HS-27A (cell line): ENCODE data around the gene TBCE.
A peak's percentile ranks its signal among the peaks of the same experiment; 100 is the strongest.
"Not testable (repeated sequence)": the region's sequence is repeated elsewhere in the genome, so short reads cannot be mapped to it uniquely, and the experiment has no call there.

Experiments used
- DNase-seq: peaks from one replicate; pipeline ENCODE4 v3.0.0-alpha.2; 2012; ENCODE audit warnings: low read depth, missing footprints

The TBCE gene

DNA sequence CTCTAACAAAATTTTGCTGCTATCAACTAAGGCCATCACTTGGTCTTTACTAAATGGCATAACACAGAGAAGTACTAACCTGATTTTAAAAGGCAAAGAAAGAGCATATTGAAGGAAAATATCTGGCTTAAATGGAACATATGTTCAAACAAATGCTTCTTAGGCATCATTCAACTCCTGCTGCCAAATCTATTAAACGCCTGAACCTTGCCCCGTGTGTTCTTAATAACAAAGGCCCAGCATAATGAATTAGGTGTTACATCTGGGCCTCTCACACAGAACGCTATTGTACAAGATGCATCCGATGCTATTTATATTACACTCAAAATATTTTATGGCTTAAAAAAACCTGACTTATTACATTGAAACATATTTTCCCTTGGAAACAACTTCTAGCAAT, 88.6 kb downstream of the TBCE start:
- no peak for DNase-seq

DNA sequence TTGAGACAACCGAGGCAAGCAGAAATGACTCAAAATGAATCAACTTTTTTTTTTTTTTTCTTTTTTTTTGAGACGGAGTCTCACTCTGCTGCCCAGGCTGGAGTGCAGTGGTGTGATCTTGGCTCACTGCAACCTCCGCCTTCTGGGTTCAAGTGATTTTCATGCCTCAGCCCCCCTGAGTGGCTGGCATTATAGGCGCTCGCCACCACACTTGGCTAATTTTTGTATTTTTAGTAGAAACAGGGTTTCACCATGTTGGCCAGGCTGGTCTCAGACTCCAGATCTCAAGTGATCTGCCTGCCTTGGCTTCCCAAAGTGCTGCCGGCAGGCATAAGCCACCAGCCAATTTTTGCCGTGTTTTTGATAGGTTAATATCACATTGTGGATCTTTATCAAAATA, 90.6 kb downstream of the TBCE start:
- DNase-seq: not testable (repeated sequence)

DNA sequence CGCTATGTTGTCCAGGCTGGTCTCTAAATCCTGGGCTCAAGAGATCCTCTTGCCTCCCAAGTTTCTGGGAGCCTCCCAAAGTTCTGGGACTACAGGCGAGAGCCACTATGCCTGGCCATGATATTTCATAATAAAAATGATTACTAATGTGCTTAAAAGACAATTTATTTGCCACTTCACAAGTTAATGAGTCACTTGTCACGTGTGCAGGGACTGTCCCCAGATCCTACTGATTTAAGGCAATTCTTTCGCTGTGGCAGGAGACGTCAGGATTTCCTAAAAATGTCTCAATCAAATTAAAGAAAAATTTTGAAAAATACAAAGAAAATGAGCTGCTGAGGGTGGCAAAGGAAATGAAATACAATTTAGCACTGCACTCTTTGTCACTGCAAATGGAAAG, 93.5 kb downstream of the TBCE start:
- no peak for DNase-seq

DNA sequence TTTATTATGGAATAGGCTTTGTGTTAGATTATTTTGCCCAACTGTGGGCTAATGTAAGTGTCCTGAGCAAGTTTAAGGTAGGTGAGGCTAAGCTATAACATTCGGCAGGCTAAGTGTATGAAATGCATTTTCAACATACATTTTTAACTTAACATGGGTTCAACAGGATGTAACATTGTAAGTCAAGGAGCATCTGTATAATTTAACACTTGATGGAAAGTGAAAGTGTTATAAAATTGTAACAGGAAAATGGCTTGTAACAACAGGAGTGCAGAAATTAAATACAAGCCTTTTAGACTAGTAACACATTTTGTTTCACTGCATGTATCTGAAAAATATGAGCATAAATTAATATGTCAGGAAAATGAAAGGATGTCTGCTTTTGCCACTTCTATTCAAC, 94.7 kb downstream of the TBCE start:
- DNase-seq: no peak

DNA sequence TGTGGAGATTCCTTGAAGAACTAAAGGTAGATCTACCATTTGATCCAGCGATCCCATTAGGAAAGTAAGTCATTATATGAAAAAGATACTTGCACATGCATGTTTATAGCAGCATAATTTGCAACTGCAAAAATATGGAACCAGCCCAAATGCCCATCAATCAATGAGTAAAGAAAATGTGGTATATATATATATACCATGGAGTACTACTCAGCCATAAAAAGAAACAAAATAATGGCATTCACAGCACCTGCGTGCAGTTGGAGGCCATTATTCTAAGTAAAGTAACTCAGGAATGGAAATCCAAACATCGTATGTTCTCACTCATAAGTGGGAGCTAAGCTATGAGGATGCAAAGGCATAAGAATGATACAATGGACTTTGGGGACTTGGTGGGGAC, 95.6 kb downstream of the TBCE start:
- DNase-seq: not testable (repeated sequence)

DNA sequence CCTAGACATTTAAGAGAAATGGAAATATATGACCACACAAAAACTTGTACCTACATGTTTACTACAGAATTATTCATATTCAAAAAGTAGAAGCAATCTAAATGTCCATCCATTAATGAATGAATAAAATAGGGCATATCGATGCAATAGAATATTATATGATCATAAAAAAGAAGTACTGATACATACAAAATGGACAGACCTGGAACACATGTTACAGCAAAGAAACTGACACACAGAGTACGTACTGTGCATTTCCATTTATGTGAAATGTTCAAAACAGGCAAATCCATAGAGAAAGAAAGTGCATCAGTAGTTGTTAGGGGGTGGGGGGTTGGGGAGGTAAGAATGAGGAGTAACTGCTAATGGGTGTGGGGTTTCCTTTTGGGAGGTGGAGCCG, 97.8 kb downstream of the TBCE start:
- no peak for DNase-seq

DNA sequence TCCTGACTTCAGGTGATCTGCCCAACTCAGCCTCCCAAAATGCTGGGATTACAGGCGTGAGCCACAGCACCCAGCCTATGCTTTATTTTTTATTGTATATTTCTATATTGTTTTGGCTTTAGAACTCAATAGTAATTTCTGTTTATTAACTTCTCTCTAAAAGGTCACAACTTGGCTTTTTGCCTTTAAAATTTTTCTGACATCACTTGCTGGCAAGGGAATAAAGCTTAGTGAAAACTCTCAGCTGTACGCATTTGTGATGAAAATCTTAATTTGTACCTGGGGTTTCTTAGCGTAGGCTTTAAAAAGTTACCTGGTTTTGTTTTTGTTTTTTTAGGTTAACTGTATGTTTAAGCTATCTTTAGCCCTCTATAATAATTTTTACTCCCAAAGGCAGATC, 100.8 kb downstream of the TBCE start:
- DNase-seq: no peak

DNA sequence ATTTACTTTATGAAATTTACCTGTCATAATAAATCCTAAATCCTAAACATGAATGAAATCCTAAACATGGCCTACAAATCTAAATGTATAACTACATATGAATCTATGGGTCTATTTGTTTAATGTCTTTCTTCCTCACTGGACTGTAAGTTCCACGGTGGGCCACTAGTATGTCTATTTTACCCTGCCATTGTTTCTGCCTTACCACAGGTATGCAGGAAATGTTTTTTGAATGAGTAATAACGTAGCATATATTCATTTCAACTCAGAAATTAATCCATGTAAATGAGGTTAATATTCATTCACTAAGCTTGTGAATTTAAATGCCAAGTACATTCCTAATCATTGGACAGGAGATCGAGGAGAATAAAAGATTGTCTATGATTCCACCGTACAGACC, 101.7 kb downstream of the TBCE start:
- DNase-seq: peak; percentile 5

DNA sequence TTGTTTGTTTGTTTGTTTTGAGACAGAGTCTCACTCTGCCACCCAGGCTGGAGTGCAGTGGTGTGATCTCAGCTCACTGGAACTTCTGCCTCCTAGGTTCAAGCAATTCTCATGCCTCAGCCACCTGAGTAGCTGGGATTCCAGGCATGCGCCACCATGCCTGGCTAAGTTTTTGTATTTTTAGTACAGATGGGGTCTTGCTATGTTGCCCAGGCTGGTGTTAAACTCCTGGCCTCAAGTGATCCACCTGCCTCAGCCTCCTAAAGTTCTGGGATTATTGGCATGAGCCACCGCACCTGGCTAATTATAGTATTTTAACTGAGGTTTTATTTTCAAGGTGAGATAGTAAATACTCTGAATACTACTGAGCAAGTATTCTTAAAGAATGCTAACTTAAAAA, 102.7 kb downstream of the TBCE start:
- DNase-seq: not testable (repeated sequence)

DNA sequence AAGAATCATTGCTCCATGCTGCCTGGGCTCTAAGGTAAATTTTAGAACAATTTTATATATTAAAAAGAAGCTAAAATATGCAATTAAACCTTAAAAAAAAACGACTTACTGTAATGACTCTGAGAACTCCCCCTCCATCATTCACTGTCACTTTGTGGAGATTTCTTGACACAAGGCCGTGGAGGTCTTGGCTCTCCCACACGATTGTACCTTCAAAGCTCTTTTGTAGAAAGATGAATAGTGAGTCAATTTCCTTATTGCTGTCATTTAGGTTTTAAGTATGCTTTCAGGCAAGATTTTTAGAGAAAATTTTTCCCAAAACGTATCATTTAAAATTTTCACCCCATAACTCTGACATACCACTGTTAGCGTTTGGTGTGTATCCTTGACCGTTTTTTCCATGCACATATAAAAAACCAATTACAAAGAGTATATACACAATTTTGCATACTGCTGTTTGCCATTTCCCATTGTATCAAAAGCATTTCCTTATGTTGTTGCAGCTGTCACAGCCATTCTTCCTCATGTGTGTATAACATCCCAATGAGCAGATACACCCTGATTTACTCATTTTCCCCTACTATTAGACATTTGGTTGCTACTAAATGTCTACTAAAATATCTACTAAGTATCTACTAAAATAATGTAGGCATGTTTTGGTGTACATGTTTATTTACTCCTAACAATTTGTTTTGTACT, 103.7 kb downstream of the TBCE start:
- DNase-seq: no peak

DNA sequence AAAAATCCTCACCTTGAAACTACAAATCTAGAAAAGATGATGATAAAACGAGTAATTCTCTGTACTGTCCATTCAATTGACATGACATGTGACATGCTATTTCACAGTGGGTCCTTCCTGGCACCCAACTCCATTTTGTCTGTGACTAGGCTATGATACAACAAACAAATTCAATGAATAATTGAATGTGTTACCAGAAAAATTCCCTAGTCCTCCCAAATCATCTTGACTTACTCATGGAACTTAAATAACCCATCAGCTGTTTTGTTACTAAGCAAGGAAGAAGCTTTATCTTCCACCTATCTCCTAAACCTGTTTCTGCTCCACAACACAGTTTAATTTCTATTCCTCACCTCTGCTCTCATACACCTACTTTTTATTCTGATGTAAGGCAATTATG, 106.6 kb downstream of the TBCE start:
- DNase-seq: no peak

DNA sequence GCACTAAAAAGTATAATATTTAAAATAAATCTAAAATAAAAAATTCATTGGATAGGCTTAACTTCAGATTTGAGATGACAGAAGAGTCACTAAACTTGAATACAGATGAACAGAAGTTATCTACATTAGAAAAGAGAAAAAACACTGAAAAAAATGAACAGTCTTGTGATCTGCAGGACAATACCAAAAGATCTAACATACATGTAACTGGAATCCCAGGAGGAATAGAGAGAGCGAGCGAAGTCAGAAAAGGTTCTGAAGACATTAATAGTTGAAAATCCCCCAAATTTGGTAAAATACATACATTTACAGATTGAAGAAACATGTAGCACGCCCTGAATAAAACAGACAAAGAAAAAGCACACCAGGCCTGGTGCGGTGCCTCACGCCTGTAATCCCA, 115.9 kb downstream of the TBCE start:
- DNase-seq: no peak

DNA sequence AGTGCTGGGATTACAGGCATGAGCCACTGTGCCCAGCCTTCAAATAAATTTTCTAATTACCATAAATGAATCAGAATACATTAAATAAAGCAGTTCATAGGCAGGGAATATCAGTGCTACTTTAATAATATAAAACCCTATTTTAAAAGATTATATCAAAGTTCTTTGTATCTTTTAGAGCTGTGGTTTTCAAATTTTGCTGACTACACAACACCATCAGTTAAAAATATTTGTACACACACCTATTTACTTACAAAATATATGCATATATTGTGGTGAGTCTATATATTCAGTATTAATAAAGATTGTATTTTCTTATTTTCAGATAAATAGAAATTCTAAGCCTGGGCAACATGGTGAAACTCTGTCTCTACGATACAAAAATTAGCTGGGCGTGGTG, 118.3 kb downstream of the TBCE start:
- no peak for DNase-seq

DNA sequence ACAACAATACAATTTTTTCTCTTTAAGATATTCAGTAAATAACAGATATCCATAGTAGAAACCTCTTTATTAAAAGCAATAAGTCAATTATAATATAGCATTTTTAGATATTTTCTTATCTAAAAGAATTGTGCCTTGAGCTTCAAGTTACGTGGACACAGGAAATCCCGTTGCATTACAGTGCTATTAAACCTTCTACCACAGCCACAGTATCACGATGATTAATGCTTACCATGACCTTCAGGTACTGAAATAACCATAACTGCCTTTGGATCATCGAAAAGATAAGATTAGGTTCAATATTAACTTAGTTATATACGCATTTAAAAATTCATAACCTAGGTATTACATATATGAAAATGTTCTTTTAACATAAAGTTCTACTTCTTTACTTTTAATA, 119.1 kb downstream of the TBCE start:
- no peak for DNase-seq

DNA sequence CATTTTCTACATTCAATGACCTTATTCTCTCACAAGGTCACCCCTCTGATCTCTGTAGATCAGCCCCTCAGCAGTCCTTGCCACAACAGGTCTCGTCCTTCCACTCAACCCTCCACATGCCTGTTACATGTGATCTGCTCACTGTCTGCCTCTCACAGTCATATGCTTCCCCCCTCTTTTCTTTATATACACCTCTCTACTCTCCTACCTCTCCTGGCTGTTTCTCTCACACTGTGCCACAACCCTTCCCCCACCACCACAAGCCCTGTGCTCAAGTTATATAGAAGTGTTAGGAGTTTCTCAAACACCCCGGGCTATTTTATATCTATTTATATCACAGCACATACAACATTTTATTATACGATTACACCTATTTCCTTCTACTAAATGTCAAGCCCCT, 124.4 kb downstream of the TBCE start:
- no peak for DNase-seq

DNA sequence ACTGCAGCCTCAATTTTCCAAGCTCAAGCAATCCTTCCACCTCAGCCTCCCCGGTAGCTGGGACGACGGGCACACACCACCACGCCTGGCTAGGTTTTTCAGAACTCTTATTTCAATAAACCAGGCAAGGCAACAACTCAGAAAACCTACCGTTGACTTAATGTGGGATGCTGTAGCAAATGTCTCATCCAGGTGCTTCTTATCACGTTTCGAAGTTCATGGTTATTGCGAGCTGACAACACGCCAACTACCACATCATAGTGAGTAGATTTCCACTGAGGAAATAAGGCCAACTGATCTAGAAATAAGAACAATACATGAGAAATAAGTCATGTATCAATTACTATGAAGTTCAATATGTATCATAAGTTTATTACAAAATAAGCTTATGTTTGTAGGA, 127.3 kb downstream of the TBCE start:
- DNase-seq: no peak

DNA sequence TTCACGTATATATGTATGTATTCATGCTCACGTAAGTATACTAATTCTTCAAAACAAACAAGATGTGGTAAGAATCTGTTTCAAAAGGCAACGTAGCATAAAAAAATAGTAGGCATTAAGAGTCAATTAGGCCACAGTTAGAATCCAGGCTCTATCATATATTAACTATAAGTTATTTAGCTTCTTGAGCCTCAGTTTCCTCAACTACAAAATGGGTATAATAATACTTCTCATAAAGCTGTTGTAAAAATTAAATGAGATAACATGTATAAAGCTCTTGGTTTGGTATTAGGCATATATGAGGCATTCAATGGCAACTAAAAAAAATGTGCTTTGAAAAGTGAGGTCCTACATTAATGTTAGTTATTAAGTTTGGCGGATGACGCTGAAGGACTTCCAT, 127.8 kb downstream of the TBCE start:
- DNase-seq: no peak

DNA sequence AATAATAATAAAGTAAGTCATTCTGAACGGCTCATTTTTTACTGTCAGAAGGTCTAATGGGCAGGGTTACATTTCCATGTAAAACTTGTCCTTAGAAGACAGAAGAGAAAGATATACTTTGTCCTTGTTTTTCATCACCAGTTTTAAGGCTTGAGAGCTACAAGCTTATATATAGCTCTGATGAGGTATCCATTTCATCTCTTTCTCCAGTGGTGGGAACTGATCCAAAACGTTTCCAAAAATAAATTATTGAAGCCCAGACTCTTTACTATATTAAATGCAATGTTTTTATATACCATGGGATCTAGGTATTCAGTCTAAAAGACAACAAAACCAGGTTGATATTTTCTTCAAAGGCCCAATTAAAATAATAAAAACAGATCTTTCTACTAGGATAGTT, 128.3 kb downstream of the TBCE start:
- DNase-seq: no peak

DNA sequence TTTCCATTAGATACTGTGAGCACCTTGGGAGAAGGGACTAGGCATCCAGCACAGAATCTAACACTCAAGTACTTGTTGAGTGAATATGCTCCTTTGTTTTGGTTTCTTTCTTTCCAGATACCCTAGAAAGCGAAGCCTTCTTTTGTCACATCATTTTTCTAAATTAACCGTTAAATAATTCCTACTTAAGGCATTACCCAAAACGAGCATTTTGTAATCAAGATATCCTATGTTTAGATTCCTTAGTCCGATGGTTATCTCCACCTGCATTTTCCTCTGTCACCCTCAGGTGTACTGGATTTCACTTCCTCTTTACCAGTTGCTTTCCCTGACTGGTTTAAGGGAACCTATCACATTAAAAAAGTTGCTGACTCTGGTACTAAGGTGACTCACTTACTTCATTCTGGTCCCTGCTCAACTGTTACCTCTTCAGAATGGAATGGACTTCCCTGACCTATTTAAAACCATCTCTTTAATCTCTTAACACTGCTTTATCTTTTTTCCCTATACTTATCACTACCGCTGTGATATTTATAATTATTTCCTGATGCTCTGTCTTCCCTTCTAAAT, 133.8 kb downstream of the TBCE start:
- DNase-seq: no peak
